SU-DHL-6 (cell line): ENCODE measurements around the gene MAPKAPK5.

Experiments
- EZH2phosphoT487 ChIP-seq: fragments of 200-600 bp; sonication (generic), shearing (Covaris generic); conservative IDR thresholded peaks from 2 replicates; pipeline ENCODE4 v1.6.1; 2018; ENCODE audit warnings: mild to moderate bottlenecking, antibody characterized with exemption, low read length, moderate library complexity, mixed read lengths
- TF ChIP-seq, protein P1 (sequence below): fragments of 200-600 bp; sonication (generic); IDR thresholded peaks from one replicate; pipeline ENCODE4 v1.5.1; 2017; ENCODE audit warnings: antibody characterized with exemption, mild to moderate bottlenecking, low read length, moderate library complexity; ENCODE audit not compliant: insufficient read depth, poor library complexity, severe bottlenecking

DNA sequence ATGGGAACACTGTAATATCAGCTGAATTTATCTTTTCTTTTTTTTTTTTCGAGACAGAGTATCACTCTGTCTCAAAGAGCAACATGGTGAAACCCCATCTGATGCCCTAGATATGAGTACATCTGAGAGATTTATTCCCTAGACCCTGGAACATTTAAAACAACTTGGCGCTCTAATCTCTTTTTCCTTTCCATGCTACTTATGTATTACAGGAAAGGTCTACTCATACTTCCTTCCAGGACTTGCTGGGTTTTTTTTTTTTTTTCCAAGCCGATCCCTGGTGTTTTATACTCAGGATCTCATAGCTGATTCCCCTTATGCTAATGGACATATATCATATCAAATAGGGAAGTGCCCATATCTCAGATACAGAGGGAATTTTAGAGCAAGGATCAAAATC lies 83.1 kb downstream of the MAPKAPK5 start:
- TF ChIP-seq EZH2phosphoT487 = no peak
- TF ChIP-seq, protein P1, sequence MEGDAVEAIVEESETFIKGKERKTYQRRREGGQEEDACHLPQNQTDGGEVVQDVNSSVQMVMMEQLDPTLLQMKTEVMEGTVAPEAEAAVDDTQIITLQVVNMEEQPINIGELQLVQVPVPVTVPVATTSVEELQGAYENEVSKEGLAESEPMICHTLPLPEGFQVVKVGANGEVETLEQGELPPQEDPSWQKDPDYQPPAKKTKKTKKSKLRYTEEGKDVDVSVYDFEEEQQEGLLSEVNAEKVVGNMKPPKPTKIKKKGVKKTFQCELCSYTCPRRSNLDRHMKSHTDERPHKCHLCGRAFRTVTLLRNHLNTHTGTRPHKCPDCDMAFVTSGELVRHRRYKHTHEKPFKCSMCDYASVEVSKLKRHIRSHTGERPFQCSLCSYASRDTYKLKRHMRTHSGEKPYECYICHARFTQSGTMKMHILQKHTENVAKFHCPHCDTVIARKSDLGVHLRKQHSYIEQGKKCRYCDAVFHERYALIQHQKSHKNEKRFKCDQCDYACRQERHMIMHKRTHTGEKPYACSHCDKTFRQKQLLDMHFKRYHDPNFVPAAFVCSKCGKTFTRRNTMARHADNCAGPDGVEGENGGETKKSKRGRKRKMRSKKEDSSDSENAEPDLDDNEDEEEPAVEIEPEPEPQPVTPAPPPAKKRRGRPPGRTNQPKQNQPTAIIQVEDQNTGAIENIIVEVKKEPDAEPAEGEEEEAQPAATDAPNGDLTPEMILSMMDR = no peak
